Ureter (tissue), 1 donor: ENCODE measurements around the gene MYH14. TPM values are rescaled to one million over a fixed set of nuclear protein-coding genes. Genes with fewer than 3 reads are reported as not detected.
"Not testable (repeated sequence)": the region's sequence is repeated elsewhere in the genome, so short reads cannot be mapped to it uniquely, and the experiment has no call there.

Experiments
- DNase-seq: peaks from one replicate; pipeline ENCODE4 v3.0.0-alpha.2; 2020; ENCODE audit warnings: low spot score
- total RNA-seq: library from RNA; stranded (reverse); gene quantifications from one replicate; pipeline ENCODE4 v1.2.4, GENCODE V29; 2023
- donor health status: DM: yes; HTN: yes; CAD: no.

The MYH14 gene
- total RNA-seq, 1 donor from 2014 or later: 134 TPM

DNA sequence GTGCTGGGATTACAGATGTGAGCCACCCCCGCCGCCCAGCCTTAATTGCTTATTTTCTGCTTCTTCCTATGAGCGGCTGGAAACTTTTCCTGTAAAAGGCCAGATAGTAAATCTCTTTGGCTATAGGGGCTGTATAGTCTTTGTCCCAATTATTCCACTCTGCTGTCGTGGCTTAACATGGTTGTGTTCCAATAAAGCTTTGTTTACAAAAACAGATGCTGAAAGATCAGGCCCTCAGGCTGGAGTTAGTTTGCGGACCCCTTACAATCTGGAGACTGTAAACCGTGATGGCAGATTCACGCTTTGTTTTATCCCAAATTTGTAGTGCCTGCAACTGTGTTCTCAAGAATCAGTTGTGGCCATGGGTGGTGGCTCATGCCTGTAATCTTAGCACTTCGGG is 115.0 kb downstream of the MYH14 start:
- DNase-seq: no peak

DNA sequence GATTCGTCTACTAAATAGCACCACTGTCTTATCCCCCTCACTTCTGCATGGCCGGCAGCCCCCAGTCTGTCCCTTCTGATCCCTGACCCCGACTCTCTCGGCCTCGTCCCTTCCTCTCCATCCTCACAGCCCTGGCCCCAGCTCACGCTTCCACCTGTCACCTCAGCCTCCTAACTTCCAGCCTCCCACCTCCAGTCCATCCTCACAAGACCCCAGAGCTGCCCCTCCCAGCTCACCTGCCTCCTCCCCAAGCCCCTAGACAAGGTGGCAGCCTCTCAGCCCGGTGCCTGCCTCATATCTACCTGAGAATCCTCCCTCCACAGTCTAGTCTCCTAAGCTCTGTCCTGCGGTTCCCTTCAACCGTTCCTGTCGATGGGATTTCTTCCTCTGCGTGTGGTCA is 115.7 kb downstream of the MYH14 start:
- no peak for DNase-seq

DNA sequence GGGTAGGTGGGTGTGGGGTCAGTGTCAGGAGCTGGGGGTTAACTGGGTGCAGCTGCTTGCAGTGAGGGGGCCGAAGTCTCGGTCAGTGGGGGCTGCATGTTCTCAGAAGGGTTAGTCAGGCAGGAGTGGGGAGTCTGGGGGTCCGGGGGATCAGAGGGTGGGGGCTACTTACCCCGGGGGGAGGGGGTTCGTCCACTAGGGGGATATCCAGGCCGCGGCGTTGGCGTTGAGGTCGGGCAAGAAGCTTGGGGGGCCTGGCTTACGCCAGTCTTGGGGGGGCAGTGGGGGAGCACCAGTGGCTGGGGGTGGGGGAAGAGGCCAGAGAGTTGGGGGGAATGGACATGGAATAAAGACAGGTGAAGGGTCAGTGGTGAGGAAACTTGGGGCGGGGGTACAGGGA is 116.6 kb downstream of the MYH14 start:
- no peak for DNase-seq

DNA sequence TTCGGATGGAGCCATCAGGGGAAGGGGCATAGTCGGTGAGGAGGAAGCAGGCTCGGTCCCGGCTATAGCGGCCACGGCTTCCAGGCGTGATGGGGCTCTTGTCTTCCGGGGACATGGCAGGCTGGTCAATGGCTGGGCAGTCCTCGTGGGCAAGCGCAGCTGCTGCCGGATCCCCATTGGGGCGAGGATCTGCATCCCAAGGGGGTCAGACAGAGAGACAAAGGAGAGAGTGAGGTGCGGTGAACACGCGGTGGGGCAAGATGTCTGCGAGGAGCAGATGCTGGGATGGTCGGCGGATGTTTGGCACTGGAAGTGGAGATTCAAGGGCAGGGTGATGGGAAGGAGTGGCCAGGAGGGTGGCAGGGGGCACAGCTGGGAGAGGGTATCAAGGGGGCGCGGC is 117.2 kb downstream of the MYH14 start:
- DNase-seq: no peak

DNA sequence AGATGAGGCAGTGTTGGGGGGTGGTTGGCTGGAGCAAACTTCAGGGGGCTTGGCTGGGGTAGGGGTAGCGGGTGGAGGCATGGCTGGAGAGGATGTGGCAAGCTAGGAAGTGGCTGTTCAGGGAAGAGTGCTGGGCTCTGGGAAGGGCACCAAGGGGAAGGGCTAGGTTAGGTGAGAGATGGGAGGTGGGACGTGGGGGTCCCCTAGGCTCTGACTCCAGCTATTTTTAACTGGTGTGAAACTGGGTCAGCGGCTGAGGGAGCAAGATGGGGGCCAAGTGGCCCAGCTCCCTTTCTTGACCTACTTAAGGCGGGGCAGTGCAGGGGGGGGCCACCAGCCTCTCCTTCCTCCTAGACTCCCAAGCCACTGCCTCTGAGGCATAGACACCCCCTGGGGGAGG is 118.4 kb downstream of the MYH14 start:
- no peak for DNase-seq

DNA sequence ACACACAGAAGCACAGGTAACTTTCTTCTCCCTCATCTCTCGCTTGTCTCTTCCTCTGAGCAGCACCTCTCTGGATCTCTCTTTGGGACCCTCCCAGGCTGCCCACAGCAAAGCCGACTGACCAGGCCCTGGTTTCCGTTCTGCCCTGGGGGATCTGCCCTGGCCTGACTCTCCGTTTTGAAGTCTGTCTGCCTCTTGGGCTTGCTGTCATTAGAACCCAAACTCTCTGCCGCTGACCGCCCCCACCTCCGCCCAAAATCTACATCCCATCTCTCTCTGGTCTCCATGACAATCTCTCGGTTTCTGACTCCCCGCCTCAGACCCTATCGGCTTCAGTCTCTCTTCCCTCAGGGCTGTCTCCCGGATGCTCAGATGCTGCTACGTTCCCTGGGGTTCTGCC is 118.8 kb downstream of the MYH14 start:
- no peak for DNase-seq

DNA sequence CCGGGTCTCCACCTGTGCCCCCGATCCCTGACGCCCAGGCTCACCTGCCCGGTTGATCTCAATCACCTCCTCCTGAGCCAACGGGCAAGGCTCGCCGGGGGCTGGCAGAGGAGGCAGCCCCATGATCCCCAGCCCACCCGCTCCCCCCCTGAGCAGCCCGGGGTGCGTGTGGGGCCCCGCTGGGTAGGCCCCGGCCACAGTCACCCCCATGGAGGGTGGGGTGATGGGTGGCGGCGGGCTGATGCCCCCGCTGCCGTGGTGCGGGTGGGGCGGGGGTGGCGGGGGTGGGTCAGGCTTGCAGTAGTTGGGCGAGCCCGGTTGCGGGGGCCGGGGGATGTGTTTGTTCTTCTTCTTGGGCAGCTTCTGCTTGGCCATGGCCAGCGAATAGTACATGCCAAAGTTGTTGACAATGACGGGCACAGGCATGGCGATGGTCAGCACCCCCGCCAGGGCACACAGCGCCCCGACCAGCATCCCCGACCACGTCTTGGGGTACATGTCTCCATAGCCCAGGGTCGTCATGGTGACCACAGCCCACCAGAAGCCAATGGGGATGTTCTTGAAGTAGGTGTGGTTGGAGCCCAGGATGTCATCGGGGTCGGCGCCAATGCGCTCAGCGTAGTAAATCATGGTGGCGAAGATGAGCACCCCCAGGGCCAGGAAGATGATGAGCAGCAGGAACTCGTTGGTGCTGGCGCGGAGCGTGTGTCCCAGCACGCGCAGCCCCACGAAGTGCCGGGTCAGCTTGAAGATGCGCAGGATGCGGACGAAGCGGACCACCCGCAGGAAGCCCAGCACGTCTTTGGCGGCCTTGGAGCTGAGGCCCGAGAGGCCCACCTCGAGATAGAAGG is 119.7 kb downstream of the MYH14 start:
- no peak for DNase-seq

DNA sequence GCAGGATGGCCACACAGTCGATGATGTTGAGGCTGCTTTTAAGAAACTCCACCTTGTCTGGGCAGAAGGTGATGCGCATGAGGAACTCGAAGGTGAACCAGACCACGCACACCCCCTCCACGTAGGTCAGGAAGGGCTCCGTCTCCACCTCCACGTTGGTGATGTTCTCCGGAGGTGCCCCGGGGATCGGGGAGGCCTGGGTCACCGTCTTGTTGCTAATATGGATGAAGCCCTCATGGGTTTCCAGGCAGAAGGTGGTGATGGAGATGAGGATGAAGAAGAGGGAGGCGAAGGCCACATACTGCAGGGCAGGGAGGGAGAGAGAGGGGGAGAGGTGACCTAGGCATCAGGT is 120.3 kb downstream of the MYH14 start:
- no peak for DNase-seq

DNA sequence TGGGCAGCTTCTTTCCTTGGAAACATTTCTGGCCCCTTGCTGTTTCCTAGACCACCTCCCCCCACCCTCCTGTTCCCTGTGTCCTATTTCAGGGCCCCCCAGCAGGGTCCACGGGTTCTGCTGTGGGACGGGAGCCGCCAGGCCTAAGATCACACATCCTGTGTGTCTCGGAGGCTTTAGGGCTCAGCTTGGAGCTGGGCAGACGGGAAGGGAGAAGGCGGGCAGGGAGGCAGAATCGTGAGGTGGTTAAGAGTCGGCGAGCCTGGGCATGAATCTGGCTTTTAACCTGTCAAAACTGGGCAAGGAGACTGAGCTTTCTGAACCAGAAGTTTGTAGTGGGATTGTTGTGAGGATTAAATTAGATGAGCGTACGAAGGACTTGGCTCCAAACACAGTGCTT is 120.9 kb downstream of the MYH14 start:
- no peak for DNase-seq

DNA sequence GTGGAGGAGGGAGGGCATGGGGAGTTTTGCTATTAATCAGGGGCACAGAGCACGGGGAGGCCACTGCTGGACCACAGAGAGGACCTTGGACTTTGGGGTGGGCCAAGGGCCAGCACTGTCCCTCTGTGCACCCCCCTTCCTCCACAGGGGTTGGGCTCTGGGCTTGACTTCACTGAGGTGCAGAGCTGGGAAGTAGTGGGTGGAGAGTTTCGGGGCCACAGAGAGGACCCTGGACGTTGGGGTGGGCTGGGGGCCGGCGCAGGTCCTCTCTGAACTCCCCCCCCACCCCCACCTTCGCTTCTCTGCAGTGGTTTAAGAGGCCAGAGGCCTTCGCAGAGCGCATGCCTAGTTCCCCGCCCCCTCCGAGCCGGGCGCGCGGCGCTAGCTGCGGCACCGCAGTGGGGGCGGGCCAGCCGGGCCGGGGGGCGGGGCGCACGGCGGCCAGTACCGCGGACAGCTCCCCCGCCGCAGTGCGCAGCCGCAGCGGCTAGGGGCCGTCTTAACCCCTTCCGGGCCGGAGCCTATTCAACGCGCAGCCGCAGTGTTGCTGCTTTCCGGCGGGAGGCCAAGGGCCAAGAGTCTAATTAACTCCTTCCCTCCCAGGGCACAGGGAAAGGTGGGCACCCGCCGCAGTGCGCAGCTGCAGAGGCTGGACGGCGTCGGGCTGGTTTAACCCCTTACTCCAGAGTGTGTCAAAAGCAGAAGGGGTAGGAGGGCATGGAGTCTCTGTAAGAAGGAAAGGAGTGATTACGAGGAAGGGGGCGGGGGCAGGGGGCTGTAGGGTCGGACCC is 122.1 kb downstream of the MYH14 start:
- no peak for DNase-seq

DNA sequence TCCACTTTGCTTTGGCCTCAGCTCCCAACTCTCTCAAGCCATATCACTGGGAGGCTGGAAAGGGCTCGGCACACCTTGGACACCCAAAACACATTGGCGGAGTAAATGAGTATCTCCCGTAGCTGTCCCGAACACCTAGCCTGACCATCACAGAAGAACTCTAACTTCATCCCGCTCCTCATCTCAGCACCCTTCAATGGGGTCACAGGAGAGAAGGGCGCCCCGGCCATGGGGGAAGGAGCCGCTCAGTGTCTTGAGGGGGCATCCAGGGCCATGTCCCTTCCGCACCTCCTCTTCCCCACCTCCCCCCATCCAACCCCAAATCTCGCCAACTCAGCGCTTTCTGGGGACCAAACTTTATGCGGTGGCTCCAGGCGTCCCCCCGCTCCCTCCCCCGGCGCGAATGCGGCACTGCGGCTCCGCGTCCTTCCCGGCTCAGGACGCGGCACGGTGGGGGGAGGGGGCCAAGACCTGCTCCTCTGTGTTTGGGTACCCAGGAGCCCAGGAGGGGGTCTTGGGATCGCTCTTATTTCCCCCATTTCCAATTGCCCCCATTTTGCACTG is 122.8 kb downstream of the MYH14 start:
- DNase-seq: no peak

DNA sequence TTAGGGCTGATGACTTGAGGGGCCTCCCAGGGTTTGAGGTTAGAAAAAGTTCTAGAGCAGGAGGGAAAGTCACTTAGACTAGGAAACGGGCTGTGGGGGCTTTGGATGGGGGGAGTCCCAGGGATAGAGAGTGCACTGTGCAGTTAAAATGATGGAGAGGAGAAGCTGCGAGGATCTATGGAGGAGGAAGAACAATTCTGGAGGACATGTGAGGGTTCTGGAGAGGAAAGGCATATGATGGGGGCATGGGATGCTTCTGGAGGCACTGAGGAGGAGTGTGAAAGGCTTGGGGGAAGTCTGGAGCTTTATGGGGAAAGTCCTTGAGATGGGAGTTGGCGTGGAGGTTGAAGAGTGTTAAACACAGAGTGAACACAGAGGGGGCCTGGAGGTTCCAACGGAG is 123.6 kb downstream of the MYH14 start:
- DNase-seq: no peak

DNA sequence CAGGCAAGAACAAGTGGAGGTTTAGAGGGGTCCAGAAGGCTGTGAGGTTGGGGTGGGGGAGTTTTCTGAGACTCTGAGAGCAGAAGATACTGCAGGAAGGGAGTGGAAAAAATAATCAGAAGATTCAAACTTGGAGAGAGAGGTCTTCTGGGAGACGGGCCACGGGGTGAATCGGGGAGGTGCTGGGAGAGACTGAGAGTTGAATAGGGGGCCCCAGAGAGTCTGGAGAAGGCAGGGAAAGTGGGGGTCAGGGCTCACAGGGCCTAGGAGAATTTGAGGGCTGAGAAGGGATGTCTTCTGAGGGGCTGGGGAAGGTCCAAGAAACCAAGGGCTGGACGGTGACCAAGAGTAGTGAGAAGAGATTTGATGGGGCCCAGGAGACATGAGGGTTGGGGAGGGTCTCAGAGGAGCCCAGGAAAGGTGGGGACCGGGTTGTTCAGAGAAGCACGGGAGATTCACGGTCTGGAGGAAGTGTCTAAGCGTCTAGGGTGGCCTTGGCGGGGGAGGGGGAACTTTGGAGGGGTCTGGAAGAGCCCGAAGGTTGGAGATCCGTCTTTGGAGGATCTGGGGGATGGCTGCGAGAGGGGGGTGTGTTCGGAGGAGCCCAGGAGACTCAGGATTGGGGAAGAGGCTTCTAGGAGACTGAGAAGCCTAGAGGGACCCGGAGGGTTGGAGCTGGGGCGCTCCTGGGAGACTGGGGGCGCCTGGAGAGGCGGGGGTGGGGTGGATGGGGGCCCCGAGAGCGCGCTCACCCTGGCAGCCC is 124.2 kb downstream of the MYH14 start:
- no peak for DNase-seq

DNA sequence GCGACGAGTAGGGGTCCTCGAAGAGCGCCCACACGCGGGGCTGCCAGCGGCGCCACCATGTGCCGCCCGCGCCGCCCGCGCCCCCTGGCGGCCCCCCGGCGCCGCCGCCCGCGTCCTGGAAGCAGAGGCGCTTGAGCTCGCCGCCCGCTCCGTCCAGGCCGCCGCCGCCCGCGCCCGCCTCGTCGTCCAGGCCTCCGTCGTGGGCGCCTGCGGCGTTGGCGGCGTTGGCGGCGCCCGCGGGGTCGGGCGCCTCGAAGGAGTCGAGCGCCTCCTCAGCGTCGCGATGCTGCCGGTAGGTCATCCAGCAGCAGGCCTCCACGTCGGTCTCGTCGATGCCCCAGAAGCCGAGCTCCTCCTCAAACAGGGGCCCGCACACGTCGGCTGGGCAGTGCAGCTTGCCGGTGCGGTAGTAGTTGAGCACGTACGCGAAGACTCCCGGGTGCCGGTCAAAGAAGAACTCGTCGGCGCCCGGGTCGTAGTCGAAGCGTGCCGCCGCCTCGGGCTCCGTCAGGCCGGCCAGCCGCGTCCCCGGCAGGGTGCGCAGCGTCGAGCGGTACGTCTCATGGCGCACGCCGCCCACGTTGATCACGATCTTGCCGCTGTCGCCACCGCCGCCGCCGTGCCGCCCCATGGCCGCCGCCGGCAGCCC is 124.9 kb downstream of the MYH14 start:
- DNase-seq: no peak

DNA sequence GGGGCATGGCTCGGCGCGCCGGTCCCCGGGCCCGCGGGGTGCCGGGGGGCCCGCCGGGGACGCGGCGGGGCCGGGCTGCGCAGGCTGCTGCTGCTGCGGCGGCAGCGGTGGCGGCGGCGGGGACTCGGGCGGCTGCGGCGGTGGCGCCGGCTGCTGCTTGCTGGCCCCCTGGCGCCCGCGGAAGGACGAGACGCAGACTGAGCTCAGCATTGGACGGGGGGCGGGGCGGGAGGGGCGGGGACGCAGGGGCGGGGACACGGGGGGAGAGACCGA is 125.4 kb downstream of the MYH14 start:
- DNase-seq: no peak

DNA sequence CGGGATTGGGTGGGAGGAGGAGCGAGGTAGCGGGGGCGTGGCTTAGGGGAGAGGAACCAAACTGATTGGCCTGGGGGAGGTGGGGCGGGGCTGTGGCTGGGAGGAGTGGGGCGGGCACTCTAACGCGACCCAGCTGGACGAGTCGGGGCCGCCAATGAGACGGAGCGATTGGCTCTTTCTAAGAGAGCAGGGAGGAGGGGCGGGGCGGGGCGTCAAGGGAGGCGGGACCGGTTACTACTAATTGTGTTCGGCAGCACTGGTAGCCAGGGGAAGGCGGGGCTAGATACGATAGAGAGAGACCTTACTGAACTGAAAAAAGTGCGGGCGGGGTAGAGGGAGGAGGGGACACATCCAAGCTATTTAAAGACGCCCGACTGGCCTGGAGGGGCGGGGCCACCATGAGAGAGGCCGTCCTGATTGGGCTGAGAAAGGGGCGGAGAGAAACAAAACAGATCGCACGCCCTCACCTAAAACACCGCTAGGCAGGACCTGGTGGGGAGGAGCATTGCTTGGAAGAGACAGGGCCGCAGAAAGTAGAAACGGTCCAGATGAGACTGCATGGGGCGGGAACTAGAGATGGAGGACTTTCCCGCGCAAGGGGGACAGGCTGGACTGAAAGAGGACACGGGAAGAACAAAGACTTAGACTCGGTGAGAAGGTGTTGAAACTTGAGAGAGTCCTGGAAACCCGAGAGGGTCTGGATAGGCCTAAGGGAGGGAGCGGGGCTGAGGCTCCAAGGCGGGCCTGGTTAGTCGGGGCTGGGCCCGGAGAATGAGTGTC is 125.9 kb downstream of the MYH14 start, which contains the start of gene KCNC3:
KCNC3 (minus strand) TSS at position 232 of the 780 bp plus-strand sequence. CDS start 295 bp downstream, outside the sequence.
- DNase-seq: peak; percentile 99

DNA sequence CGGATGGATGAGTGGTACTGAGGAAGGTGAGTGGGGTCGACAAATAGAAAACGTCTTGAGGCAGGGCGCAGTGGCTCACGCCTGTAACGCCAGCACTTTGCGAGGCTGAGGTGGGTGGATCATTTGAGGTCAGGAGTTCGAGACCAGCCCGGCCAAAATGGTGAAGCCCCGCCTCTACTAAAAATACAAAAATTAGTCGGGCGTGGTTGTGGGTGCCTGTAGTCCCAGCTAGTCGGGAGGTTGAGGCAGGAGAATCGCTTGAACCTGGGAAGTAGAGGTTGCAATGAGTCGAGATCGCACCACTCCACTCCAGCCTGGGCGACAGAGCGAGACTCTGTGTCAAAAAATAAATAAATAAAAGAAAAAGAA is 126.5 kb downstream of the MYH14 start:
- not testable (repeated sequence) for DNase-seq

DNA sequence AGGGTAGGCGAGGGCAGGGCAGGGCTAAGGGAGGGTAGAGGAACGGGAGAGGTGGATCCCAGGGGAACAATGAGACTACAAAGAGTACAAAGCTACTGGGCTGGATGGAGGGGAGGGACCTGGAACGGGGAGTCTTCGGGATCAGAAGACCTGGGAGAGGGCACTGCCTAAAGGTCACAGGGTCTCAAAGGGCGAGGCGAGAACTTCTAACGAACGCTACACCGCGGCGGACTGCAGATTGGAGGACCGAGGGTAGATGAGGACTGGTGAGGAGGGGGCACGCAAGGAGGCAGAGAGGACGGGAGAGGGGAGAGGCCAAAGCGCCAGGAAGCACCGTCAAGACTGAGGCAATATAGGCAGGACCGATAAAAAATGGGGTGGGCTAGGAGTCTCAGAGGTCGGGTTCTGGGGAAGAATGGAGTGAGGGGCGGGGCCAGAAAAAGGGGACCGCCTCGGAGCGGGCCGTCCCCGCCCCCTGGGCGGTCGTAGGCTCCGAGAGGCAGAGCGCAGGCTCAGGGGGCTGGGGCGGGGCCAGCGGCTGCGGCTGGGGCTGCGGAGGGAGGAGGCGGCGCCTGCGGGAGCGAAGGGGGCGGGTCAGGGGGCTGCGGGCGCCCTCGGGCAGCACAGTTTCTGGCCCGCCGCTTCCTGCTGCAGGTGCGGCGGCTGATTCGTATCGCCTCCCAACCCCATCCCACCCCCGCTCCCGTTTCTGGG is 127.1 kb downstream of the MYH14 start:
- DNase-seq: peak; percentile 79

DNA sequence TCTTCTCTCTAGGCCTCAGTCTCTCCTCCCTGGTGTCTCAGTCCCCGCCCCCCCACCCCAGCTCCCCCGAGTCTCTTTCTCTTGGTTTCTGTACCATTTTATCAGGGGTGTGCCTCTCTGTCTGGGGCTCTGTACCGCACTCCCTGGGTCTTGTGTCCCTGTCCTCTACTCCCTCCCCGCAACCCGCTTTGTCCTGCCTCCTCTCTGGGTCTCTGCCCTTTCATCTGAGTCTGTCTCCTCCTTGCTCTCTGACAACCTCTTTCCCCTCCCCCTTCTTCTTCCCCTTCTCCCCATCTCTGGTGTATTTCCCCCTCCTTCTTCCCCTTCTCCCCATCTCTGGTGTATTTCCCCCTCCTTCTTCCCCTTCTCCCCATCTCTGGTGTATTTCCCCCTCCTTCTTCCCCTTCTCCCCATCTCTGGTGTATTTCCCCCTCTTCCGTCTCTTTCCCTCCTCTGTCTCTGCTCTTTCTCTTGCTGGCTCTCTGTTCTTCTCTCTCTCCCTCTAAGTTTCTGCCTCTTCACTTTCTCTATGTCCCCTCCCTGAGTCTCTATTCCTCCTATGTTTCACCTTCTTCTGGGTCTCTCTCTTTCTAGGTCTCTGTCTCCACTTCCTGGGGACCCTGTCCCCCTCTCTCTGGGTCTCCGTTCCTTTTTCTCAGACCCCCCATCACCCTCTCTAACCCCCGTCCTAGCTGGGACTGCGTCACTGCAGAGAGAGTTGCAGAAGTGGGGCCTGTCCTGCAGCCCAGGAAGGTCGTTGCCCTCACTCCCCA is 128.0 kb downstream of the MYH14 start:
- DNase-seq: no peak

DNA sequence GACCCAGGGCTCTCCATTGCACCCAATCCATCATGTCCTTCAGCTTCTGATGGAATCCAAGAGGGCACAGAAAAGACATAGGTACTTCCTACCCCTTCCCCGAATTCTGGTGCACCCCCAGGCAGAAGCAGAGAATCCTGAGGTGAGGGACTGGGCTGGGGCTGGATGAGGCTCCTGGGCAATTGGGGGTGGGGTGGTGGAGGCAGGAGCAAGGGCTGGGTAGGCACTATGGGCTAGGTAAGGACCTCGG is 128.5 kb downstream of the MYH14 start:
- no peak for DNase-seq
